Parathyroid adenoma (tissue), 2 donors: ENCODE data around the gene CCR4.
"Not testable (repeated sequence)": the region's sequence is repeated elsewhere in the genome, so short reads cannot be mapped to it uniquely, and the experiment has no call there.

ENCODE experiments used
- H2AFZ ChIP-seq: fragments of 300-600 bp; sonication (generic); one replicate; pipeline ENCODE4 v1.7.0; 2017; ENCODE audit warnings: antibody characterized with exemption, mild to moderate bottlenecking
- H3K27ac ChIP-seq: fragments of 300-600 bp; sonication (generic); one replicate; pipeline ENCODE4 v1.7.0; 2017
- H3K27me3 ChIP-seq: fragments of 300-600 bp; sonication (generic); one replicate; pipeline ENCODE4 v1.7.0; 2017; ENCODE audit warnings: low read length; ENCODE audit not compliant: control insufficient read depth, insufficient read depth
- H3K36me3 ChIP-seq: fragments of 300-600 bp; sonication (generic); one replicate; pipeline ENCODE4 v1.7.0; 2017; ENCODE audit warnings: low read length; ENCODE audit not compliant: control insufficient read depth, insufficient read depth
- H3K4me1 ChIP-seq: fragments of 300-600 bp; sonication (generic); one replicate; pipeline ENCODE4 v1.7.0; 2017; ENCODE audit warnings: control low read depth
- H3K4me2 ChIP-seq: fragments of 300-600 bp; sonication (generic); one replicate; pipeline ENCODE4 v1.7.0; 2017; ENCODE audit warnings: low read length
- H3K4me3 ChIP-seq: fragments of 300-600 bp; sonication (generic); one replicate; pipeline ENCODE4 v1.7.0; 2017; ENCODE audit warnings: low read depth, low read length
- H3K79me2 ChIP-seq: fragments of 300-600 bp; sonication (generic); one replicate; pipeline ENCODE4 v1.7.0; 2017; ENCODE audit warnings: control low read depth
- H3K9ac ChIP-seq: fragments of 300-600 bp; sonication (generic); one replicate; pipeline ENCODE4 v1.7.0; 2017; ENCODE audit warnings: mild to moderate bottlenecking
- H3K9me3 ChIP-seq: fragments of 300-600 bp; sonication (generic); one replicate; pipeline ENCODE4 v1.7.0; 2017; ENCODE audit warnings: low read length; ENCODE audit not compliant: control insufficient read depth
- TF ChIP-seq, protein P1 (sequence below): fragments of 300-600 bp; sonication (generic); IDR thresholded peaks from one replicate; pipeline ENCODE4 v1.7.0; 2017; ENCODE audit warnings: antibody characterized with exemption, mild to moderate bottlenecking
- donor health status: primary hyperparathyroidism.

CCR4 gene

DNA sequence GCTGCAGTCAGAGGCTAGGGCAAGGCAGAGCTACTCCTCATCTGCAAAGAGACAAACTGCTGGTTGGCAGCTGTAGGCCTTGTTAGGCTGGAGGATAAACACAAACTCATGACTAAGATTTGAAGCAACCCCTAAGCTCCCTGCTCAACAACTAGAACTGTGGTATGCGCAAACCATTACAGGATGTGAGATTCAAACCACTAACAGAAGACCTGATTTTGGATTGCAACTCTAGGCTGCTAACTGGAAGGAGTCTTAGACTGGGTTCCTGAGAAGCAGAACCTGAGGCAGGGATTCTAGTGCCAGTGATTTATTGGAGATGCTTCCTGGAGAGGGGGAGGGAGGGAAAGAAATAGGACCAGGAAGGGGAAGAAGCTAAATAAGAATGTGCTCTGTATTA is 22.5 kb downstream of the CCR4 start:
- Histone ChIP-seq H3K27me3 (no peaks in the 10 kb centered on the region), H3K9ac (no peak overlapping the region), H3K27ac (no peak overlapping the region), H3K9me3 (no peaks in the 10 kb centered on the region), H3K36me3 (no peaks in the 10 kb centered on the region), H3K4me2 (no peak overlapping the region), H3K4me1 (peaks cover 29% of the 10 kb centered on the region), H2AFZ (peak overlapping the region; percentile 54), H3K4me3 (no peak overlapping the region), H3K79me2 (no peaks in the 10 kb centered on the region)
- TF ChIP-seq, protein P1, sequence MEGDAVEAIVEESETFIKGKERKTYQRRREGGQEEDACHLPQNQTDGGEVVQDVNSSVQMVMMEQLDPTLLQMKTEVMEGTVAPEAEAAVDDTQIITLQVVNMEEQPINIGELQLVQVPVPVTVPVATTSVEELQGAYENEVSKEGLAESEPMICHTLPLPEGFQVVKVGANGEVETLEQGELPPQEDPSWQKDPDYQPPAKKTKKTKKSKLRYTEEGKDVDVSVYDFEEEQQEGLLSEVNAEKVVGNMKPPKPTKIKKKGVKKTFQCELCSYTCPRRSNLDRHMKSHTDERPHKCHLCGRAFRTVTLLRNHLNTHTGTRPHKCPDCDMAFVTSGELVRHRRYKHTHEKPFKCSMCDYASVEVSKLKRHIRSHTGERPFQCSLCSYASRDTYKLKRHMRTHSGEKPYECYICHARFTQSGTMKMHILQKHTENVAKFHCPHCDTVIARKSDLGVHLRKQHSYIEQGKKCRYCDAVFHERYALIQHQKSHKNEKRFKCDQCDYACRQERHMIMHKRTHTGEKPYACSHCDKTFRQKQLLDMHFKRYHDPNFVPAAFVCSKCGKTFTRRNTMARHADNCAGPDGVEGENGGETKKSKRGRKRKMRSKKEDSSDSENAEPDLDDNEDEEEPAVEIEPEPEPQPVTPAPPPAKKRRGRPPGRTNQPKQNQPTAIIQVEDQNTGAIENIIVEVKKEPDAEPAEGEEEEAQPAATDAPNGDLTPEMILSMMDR, result no peak

DNA sequence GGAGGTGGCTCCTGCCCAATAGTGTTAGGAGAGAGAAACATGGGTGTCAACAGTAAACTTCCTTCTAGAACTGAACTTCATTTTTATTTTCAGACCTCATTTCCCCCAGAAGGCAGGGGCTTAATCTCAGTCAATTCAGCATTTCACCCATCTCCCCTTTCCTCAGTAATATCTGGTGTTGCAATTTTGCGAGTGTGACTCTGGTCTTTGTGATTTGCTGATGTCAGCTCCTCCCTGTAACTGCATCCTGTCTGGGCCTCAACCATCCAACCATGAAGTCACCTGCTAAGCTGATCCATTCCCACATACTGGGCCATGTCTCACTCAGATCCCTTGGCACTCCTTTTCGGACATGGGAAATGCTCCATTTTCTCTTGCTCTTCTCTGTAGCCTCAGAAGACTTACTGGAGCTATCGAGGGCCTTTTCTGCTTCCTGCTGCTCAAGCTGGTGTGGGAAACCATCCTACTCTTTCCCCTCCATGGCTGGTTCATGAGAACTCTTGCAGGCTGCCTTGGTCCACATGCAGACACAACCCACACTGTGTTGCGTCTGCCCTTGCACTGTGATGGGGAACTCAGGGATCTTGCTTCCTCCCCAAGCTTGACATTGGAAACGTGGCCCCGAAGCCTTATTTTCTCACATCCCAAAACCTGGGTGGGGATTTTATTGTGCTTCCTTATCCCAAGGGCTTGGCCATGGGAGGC is 24.6 kb downstream of the CCR4 start:
- H2AFZ ChIP-seq, result peak overlapping the region; percentile 74
- no peaks in the 10 kb centered on the region for H3K27me3 ChIP-seq
- H3K4me2 ChIP-seq, result peak overlapping the region; percentile 2
- no peaks in the 10 kb centered on the region for H3K36me3 ChIP-seq
- TF ChIP-seq, protein P1, result no peak
- H3K27ac ChIP-seq, result peak overlapping the region; percentile 83
- no peaks in the 10 kb centered on the region for H3K9me3 ChIP-seq
- no peak overlapping the region for H3K9ac ChIP-seq
- H3K4me3 ChIP-seq, result no peak overlapping the region
- no peaks in the 10 kb centered on the region for H3K79me2 ChIP-seq
- H3K4me1 ChIP-seq, result peaks cover 29% of the 10 kb centered on the region

DNA sequence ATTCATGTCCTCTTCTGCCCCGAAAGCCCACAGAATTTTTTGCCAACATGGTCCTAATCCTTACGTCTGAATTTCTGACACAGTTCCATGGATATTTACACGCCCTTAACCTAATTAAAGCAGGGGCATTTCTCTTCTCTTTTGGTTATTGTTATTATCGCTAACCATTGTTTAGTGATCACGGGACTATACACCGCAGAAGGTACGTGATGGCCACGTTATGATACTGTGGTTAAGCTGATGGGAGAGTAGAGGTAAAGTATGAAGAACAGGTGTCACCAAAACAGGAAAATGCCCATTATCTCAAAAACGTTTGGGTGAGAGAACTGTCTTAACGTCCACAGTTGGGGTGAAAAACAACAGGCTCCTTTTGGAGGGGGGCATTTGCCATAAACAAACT is 26.4 kb downstream of the CCR4 start:
- TF ChIP-seq, protein P1, result no peak
- no peaks in the 10 kb centered on the region for H3K27me3 ChIP-seq
- no peak overlapping the region for H3K27ac ChIP-seq
- no peak overlapping the region for H3K4me3 ChIP-seq
- H3K9me3 ChIP-seq, result no peaks in the 10 kb centered on the region
- peaks cover 29% of the 10 kb centered on the region for H3K4me1 ChIP-seq
- H3K79me2 ChIP-seq, result no peaks in the 10 kb centered on the region
- H2AFZ ChIP-seq, result no peak overlapping the region
- H3K9ac ChIP-seq, result no peak overlapping the region
- no peak overlapping the region for H3K4me2 ChIP-seq
- no peaks in the 10 kb centered on the region for H3K36me3 ChIP-seq

DNA sequence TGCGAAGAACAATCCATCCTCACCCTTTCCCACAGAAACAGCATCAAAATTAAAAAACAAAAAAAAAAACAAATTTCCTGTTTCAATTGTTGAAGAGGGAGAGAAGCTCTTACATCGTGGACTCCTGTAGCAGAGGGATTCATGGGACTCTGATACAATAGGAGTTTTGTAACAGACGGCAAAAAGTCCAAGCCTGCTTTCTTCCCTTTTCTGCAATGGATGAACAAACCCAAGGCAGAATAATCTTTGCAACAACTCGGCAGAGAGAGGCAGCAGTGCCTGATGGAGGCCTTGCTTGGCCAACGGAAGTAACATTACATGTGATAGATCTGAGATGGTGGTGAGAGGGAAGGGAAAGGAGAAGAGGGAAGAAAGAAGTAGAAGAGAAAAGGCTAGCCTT is 26.9 kb downstream of the CCR4 start:
- H3K4me2 ChIP-seq, result no peak overlapping the region
- no peaks in the 10 kb centered on the region for H3K9me3 ChIP-seq
- no peaks in the 10 kb centered on the region for H3K79me2 ChIP-seq
- no peaks in the 10 kb centered on the region for H3K36me3 ChIP-seq
- no peaks in the 10 kb centered on the region for H3K27me3 ChIP-seq
- H3K27ac ChIP-seq, result no peak overlapping the region
- H2AFZ ChIP-seq, result no peak overlapping the region
- TF ChIP-seq, protein P1, result no peak
- no peak overlapping the region for H3K9ac ChIP-seq
- no peak overlapping the region for H3K4me3 ChIP-seq
- peaks cover 29% of the 10 kb centered on the region for H3K4me1 ChIP-seq

DNA sequence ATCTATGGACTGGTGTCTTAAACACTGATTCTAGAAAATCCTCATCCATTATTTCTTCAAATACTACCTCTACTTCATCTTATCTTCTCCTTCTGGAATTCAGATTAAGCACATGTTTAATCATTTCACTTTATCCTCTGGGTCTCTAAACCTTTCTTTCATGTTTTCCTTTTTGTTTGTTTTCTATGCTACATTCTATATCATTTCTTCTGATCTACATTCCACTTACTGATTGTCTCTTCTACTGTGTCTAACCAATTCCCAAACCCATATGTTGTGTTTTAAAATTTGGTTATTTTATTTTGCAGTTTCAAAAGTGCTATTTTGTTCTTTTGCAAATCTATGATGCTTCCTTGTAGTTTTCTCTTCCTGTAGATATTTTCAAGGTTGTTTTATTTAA is 31.7 kb downstream of the CCR4 start:
- no peaks in the 10 kb centered on the region for H3K9me3 ChIP-seq
- no peaks in the 10 kb centered on the region for H3K79me2 ChIP-seq
- H3K27ac ChIP-seq, result no peak overlapping the region
- no peaks in the 10 kb centered on the region for H3K4me1 ChIP-seq
- no peaks in the 10 kb centered on the region for H3K36me3 ChIP-seq
- H3K4me2 ChIP-seq, result no peak overlapping the region
- no peak overlapping the region for H2AFZ ChIP-seq
- no peak overlapping the region for H3K9ac ChIP-seq
- no peak overlapping the region for H3K4me3 ChIP-seq
- no peaks in the 10 kb centered on the region for H3K27me3 ChIP-seq
- TF ChIP-seq, protein P1, result no peak

DNA sequence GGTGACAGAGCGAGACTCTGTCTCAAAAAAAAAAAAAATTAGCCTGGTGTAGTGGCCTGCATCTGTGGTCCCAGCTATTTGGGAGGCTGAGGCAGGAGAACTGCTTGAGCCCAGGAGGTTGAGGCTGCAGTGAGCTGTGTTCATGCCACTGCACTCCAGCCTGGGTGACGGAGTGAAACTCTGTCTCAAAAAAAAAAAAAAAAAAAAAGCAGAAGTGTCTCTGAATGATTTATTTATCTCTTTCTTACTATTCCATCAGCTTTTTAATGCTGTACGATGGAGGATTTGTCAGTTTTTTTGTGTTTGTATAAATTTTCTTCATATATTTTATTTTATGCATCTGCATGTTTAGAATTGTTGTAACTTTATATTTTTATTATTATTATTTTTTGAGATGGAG is 33.5 kb downstream of the CCR4 start:
- H3K4me1 ChIP-seq, H3K9ac ChIP-seq, H3K9me3 ChIP-seq, H3K4me2 ChIP-seq, H2AFZ ChIP-seq, H3K79me2 ChIP-seq, H3K27me3 ChIP-seq, H3K4me3 ChIP-seq, H3K27ac ChIP-seq, H3K36me3 ChIP-seq: not testable (repeated sequence)
